Hepatocyte (in vitro differentiated cells): ENCODE data around the gene SNTG2.

ENCODE experiments used
- EZH2 ChIP-seq: fragments of 200-600 bp; sonication (generic); IDR thresholded peaks from 2 replicates; pipeline ENCODE4 v1.6.1; 2016; ENCODE audit warnings: antibody characterized with exemption, mild to moderate bottlenecking, borderline replicate concordance
- TF ChIP-seq, protein P1 (sequence below): fragments of 200-600 bp; sonication (generic); IDR thresholded peaks from 2 replicates; pipeline ENCODE4 v1.5.1; 2016; ENCODE audit warnings: antibody characterized with exemption, mild to moderate bottlenecking; ENCODE audit not compliant: poor library complexity

DNA sequence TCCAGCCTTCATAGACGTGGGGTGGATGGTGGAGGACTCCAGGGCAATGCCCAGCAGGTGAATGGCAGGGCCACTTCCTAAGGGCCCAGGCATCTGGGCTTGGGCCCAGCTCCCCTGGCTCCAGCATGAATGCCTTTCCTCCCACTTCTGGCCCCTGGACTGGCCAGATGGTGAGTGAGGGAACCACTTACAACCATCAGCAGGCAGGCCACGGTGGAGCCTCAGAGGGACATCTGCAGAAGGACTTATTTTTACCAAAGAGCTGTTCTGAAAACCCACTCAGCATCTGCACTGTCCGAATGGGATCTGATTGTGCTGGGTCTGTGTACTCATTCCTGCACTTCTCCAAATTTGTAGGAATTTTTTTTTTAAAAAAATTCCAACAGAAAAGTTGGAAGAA, 69.6 kb downstream of the SNTG2 start:
- TF ChIP-seq, protein P1, sequence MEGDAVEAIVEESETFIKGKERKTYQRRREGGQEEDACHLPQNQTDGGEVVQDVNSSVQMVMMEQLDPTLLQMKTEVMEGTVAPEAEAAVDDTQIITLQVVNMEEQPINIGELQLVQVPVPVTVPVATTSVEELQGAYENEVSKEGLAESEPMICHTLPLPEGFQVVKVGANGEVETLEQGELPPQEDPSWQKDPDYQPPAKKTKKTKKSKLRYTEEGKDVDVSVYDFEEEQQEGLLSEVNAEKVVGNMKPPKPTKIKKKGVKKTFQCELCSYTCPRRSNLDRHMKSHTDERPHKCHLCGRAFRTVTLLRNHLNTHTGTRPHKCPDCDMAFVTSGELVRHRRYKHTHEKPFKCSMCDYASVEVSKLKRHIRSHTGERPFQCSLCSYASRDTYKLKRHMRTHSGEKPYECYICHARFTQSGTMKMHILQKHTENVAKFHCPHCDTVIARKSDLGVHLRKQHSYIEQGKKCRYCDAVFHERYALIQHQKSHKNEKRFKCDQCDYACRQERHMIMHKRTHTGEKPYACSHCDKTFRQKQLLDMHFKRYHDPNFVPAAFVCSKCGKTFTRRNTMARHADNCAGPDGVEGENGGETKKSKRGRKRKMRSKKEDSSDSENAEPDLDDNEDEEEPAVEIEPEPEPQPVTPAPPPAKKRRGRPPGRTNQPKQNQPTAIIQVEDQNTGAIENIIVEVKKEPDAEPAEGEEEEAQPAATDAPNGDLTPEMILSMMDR, result no peak
- no peak for TF ChIP-seq EZH2
